Measurements from ENCODE around the gene RAMP3. TPM values are rescaled to one million over a fixed set of nuclear protein-coding genes. Genes with fewer than 3 reads are reported as not detected.

Gene RAMP3
- total RNA-seq, 1 donor from 2014 or later = 5.7 TPM

GRCh38 chr7:45189151-45189970 is 31.8 kb downstream of the RAMP3 start:
- Histone ChIP-seq H3K9ac (ENCODE audit: low read depth in 1 of 3, low read length in 3 of 3) (no peak overlapping the region), H3K4me3 (ENCODE audit: low read length in 3 of 3) (no peak overlapping the region), H3K36me3 (ENCODE audit: control insufficient read depth in 3 of 3, insufficient read depth in 3 of 3, low read length in 3 of 3) (peaks cover 0 to 2% (median 0%) of the 10 kb centered on the region in 3 donors), H3K4me1 (ENCODE audit: control insufficient read depth in 3 of 3, insufficient read depth in 3 of 3, low read length in 3 of 3) (no peaks in the 10 kb centered on the region), H3K9me3 (ENCODE audit: control insufficient read depth in 3 of 3, low read length in 3 of 3) (no peaks in the 10 kb centered on the region), H3K27ac (ENCODE audit: low read depth, low read length) (no peak overlapping the region), H3K27me3 (ENCODE audit: control insufficient read depth in 3 of 3, insufficient read depth in 3 of 3, low read length in 3 of 3) (no peaks in the 10 kb centered on the region)

DNA sequence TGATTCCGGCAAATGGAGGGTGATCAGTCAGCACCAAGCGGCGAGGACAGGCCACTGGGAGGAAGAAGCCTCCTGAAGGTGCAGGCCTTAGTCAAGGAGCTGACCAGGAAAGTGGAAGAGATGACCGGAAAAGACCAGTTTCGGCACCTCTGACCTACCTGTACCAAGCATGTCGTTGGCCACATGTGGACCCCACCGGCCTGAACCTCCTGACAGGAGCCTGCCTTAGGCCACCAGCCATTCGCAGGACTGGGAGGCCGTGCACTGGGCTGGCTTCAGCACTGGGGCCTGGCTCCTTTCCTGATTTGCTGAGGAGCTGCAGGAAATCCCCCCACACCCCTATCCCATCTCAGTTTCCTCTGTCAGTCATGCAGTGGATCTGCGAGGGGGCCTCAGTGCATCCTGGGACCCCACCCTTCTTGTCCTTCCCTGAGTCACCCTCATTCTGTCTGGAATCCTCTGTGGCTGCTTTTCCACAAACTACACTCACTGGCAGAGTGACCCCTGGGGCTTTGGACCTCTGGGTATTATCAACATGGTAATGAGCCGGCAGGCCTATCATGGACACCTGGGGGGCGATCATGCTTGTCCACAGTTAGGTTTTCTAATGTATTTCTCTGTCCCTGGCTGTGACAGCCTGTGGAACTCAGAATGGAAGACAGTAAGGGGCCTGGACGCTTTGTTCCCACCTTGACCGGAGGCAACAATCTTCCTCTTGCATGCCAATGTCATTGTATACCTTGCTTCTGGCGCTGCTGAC is 33.0 kb downstream of the RAMP3 start:
- Histone ChIP-seq H3K27ac (ENCODE audit: low read depth, low read length) (no peak overlapping the region), H3K9me3 (ENCODE audit: control insufficient read depth in 3 of 3, low read length in 3 of 3) (no peaks in the 10 kb centered on the region), H3K27me3 (ENCODE audit: control insufficient read depth in 3 of 3, insufficient read depth in 3 of 3, low read length in 3 of 3) (no peaks in the 10 kb centered on the region), H3K4me1 (ENCODE audit: control insufficient read depth in 3 of 3, insufficient read depth in 3 of 3, low read length in 3 of 3) (no peaks in the 10 kb centered on the region), H3K9ac (ENCODE audit: low read depth in 1 of 3, low read length in 3 of 3) (no peak overlapping the region), H3K4me3 (ENCODE audit: low read length in 3 of 3) (no peak overlapping the region), H3K36me3 (ENCODE audit: control insufficient read depth in 3 of 3, insufficient read depth in 3 of 3, low read length in 3 of 3) (peaks cover 0 to 2% (median 0%) of the 10 kb centered on the region in 3 donors)

DNA sequence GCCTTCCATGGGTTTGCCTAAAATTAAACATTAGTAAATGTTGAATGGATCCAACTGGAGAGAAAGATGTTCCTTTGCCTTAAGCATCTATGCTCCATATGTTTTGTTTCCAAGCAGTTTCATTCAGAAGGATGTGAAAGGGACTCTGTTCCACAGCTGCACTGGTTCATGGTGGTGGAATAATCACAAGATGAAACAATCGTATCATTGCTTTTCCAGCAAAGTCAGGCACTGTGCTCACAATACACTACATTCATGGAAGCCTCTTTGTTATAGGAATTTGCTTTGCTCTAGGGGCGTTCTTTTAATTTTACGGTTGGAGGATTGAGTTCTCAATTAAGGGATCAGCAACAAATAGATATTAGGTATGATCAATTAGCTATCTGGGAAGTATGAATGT is 33.8 kb downstream of the RAMP3 start:
- Histone ChIP-seq H3K27me3 (ENCODE audit: control insufficient read depth in 3 of 3, insufficient read depth in 3 of 3, low read length in 3 of 3) (no peaks in the 10 kb centered on the region), H3K9ac (ENCODE audit: low read depth in 1 of 3, low read length in 3 of 3) (no peak overlapping the region), H3K27ac (ENCODE audit: low read depth, low read length) (no peak overlapping the region), H3K9me3 (ENCODE audit: control insufficient read depth in 3 of 3, low read length in 3 of 3) (no peaks in the 10 kb centered on the region), H3K36me3 (ENCODE audit: control insufficient read depth in 3 of 3, insufficient read depth in 3 of 3, low read length in 3 of 3) (peaks cover 0 to 2% (median 0%) of the 10 kb centered on the region in 3 donors), H3K4me3 (ENCODE audit: low read length in 3 of 3) (no peak overlapping the region), H3K4me1 (ENCODE audit: control insufficient read depth in 3 of 3, insufficient read depth in 3 of 3, low read length in 3 of 3) (no peaks in the 10 kb centered on the region)

- no peak overlapping the region for H3K27ac ChIP-seq (ENCODE audit: low read depth, low read length)
- no peaks in the 10 kb centered on the region for H3K9me3 ChIP-seq (ENCODE audit: control insufficient read depth in 3 of 3, low read length in 3 of 3)
- no peaks in the 10 kb centered on the region for H3K27me3 ChIP-seq (ENCODE audit: control insufficient read depth in 3 of 3, insufficient read depth in 3 of 3, low read length in 3 of 3)
- no peak overlapping the region for H3K9ac ChIP-seq (ENCODE audit: low read depth in 1 of 3, low read length in 3 of 3)
- H3K4me1 ChIP-seq (ENCODE audit: control insufficient read depth in 3 of 3, insufficient read depth in 3 of 3, low read length in 3 of 3) = no peaks in the 10 kb centered on the region
- H3K36me3 ChIP-seq (ENCODE audit: control insufficient read depth in 3 of 3, insufficient read depth in 3 of 3, low read length in 3 of 3) = no peaks in the 10 kb centered on the region
- H3K4me3 ChIP-seq (ENCODE audit: low read length in 3 of 3) = no peak overlapping the region
Measured at GRCh38 chr7:45192621-45193041, 35.0 kb downstream of the RAMP3 start.

DNA sequence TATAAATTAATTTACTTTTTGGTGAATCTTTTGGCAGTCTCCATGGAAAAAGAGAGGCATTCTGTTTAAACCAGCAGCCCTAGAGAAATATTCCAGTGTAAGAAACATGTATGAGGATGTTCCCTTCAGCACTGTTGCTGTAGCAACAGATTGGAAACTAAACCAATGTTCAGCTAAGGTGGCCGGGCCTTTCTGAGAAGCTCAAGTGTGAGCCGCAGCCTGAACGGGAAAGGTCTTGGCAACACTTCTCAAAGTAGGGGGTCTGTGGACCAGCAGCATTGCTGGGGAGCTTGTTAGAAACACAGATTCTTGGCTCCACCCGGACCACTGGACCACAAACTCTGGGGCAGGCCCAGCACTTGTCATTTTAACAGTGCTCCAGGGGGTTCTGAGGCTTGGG is 36.2 kb downstream of the RAMP3 start:
- Histone ChIP-seq H3K9me3 (ENCODE audit: control insufficient read depth in 3 of 3, low read length in 3 of 3) (no peaks in the 10 kb centered on the region), H3K27me3 (ENCODE audit: control insufficient read depth in 3 of 3, insufficient read depth in 3 of 3, low read length in 3 of 3) (no peaks in the 10 kb centered on the region), H3K36me3 (ENCODE audit: control insufficient read depth in 3 of 3, insufficient read depth in 3 of 3, low read length in 3 of 3) (no peaks in the 10 kb centered on the region), H3K4me1 (ENCODE audit: control insufficient read depth in 3 of 3, insufficient read depth in 3 of 3, low read length in 3 of 3) (no peaks in the 10 kb centered on the region), H3K27ac (ENCODE audit: low read depth, low read length) (no peak overlapping the region), H3K9ac (ENCODE audit: low read depth in 1 of 3, low read length in 3 of 3) (no peak overlapping the region), H3K4me3 (ENCODE audit: low read length in 3 of 3) (no peak overlapping the region)

- no peaks in the 10 kb centered on the region for H3K4me1 ChIP-seq (ENCODE audit: control insufficient read depth in 3 of 3, insufficient read depth in 3 of 3, low read length in 3 of 3)
- H3K9me3 ChIP-seq (ENCODE audit: control insufficient read depth in 3 of 3, low read length in 3 of 3) = no peaks in the 10 kb centered on the region
- H3K27me3 ChIP-seq (ENCODE audit: control insufficient read depth in 3 of 3, insufficient read depth in 3 of 3, low read length in 3 of 3) = no peaks in the 10 kb centered on the region
- H3K9ac ChIP-seq (ENCODE audit: low read depth in 1 of 3, low read length in 3 of 3) = no peak overlapping the region
- H3K36me3 ChIP-seq (ENCODE audit: control insufficient read depth in 3 of 3, insufficient read depth in 3 of 3, low read length in 3 of 3) = no peaks in the 10 kb centered on the region
- no peak overlapping the region for H3K27ac ChIP-seq (ENCODE audit: low read depth, low read length)
- H3K4me3 ChIP-seq (ENCODE audit: low read length in 3 of 3) = no peak overlapping the region
Measured at GRCh38 chr7:45196374-45196773, 38.8 kb downstream of the RAMP3 start.

DNA sequence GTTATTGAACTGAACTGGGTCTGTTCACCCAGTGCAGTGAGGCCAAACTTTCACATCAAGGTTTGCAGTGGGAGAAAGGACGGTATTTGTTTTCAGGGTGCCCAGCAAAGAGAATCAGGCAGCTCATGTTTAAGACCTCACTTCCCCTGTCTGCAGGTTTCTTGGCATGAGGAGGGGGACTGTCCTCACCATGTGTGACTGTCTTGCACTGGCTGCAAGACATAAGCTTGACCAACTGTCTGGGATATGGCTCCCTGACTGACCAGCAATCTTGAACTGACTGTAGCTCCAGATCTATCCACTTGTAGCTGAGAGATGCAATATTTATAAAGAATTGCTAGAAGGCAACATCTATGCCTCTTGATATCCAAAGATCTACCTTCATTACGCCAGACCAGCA is 39.9 kb downstream of the RAMP3 start:
- Histone ChIP-seq H3K4me1 (ENCODE audit: control insufficient read depth in 3 of 3, insufficient read depth in 3 of 3, low read length in 3 of 3) (no peaks in the 10 kb centered on the region), H3K36me3 (ENCODE audit: control insufficient read depth in 3 of 3, insufficient read depth in 3 of 3, low read length in 3 of 3) (no peaks in the 10 kb centered on the region), H3K27ac (ENCODE audit: low read depth, low read length) (no peak overlapping the region), H3K9me3 (ENCODE audit: control insufficient read depth in 3 of 3, low read length in 3 of 3) (no peaks in the 10 kb centered on the region), H3K4me3 (ENCODE audit: low read length in 3 of 3) (no peak overlapping the region), H3K9ac (ENCODE audit: low read depth in 1 of 3, low read length in 3 of 3) (no peak overlapping the region), H3K27me3 (ENCODE audit: control insufficient read depth in 3 of 3, insufficient read depth in 3 of 3, low read length in 3 of 3) (no peaks in the 10 kb centered on the region)

DNA sequence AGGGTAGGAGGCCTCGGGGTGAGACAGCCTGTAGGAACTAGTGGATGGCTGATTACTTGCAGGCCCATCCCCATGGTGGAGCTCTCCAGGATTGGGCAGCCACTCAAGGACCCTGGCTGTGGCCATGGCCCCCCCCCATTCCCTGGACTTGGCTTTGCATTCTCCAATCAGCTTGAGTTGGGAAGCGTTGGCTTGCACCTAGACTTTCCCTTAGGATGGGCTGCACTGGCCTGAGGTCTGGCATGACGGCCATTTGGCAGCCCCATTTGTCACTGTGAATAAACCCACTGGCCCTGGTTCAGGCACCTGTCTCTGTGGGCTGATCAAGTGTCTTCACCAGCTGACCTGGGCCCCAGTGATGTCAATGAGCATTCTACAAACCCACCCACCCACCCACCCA is 41.4 kb downstream of the RAMP3 start:
- no peaks in the 10 kb centered on the region for H3K9me3 ChIP-seq (ENCODE audit: control insufficient read depth in 3 of 3, low read length in 3 of 3)
- H3K27me3 ChIP-seq (ENCODE audit: control insufficient read depth in 3 of 3, insufficient read depth in 3 of 3, low read length in 3 of 3) = no peaks in the 10 kb centered on the region
- H3K4me3 ChIP-seq (ENCODE audit: low read length in 3 of 3) = no peak overlapping the region
- no peak overlapping the region for H3K9ac ChIP-seq (ENCODE audit: low read depth in 1 of 3, low read length in 3 of 3)
- H3K36me3 ChIP-seq (ENCODE audit: control insufficient read depth in 3 of 3, insufficient read depth in 3 of 3, low read length in 3 of 3) = no peaks in the 10 kb centered on the region
- H3K27ac ChIP-seq (ENCODE audit: low read depth, low read length) = no peak overlapping the region
- peaks cover 0 to 4% (median 3%) of the 10 kb centered on the region in 3 donors for H3K4me1 ChIP-seq (ENCODE audit: control insufficient read depth in 3 of 3, insufficient read depth in 3 of 3, low read length in 3 of 3)

- Histone ChIP-seq H3K9ac (ENCODE audit: low read depth in 1 of 3, low read length in 3 of 3) (no peak overlapping the region), H3K27me3 (ENCODE audit: control insufficient read depth in 3 of 3, insufficient read depth in 3 of 3, low read length in 3 of 3) (no peaks in the 10 kb centered on the region), H3K4me1 (ENCODE audit: control insufficient read depth in 3 of 3, insufficient read depth in 3 of 3, low read length in 3 of 3) (peaks cover 0 to 4% (median 3%) of the 10 kb centered on the region in 3 donors), H3K9me3 (ENCODE audit: control insufficient read depth in 3 of 3, low read length in 3 of 3) (no peaks in the 10 kb centered on the region), H3K4me3 (ENCODE audit: low read length in 3 of 3) (no peak overlapping the region), H3K27ac (ENCODE audit: low read depth, low read length) (no peak overlapping the region), H3K36me3 (ENCODE audit: control insufficient read depth in 3 of 3, insufficient read depth in 3 of 3, low read length in 3 of 3) (no peaks in the 10 kb centered on the region)
Measured at GRCh38 chr7:45199506-45199905, 41.9 kb downstream of the RAMP3 start.

GRCh38 chr7:45202625-45203024 is 45.0 kb downstream of the RAMP3 start:
- H3K4me3 ChIP-seq (ENCODE audit: low read length in 3 of 3) = no peak overlapping the region
- H3K9me3 ChIP-seq (ENCODE audit: control insufficient read depth in 3 of 3, low read length in 3 of 3) = no peaks in the 10 kb centered on the region
- no peaks in the 10 kb centered on the region for H3K36me3 ChIP-seq (ENCODE audit: control insufficient read depth in 3 of 3, insufficient read depth in 3 of 3, low read length in 3 of 3)
- peaks cover 0 to 4% (median 3%) of the 10 kb centered on the region in 3 donors for H3K4me1 ChIP-seq (ENCODE audit: control insufficient read depth in 3 of 3, insufficient read depth in 3 of 3, low read length in 3 of 3)
- H3K27ac ChIP-seq (ENCODE audit: low read depth, low read length) = no peak overlapping the region
- H3K27me3 ChIP-seq (ENCODE audit: control insufficient read depth in 3 of 3, insufficient read depth in 3 of 3, low read length in 3 of 3) = no peaks in the 10 kb centered on the region
- no peak overlapping the region for H3K9ac ChIP-seq (ENCODE audit: low read depth in 1 of 3, low read length in 3 of 3)

All from skeletal muscle tissue (tissue), 4 donors.